NCI-H82 treated with DMSO at 0.1 percent for 48 hours (cell line): ENCODE measurements around the gene ZNF547.
A peak's percentile ranks its signal among the peaks of the same experiment; 100 is the strongest.
"Not testable (repeated sequence)": the region's sequence is repeated elsewhere in the genome, so short reads cannot be mapped to it uniquely, and the experiment has no call there.

Experiments used
- DNase-seq: peaks from one replicate; lab custom pipeline; 2025; ENCODE audit not compliant: unreplicated experiment; lab: John Stamatoyannopoulos, UW

Gene ZNF547

GRCh38 chr19:57374179-57374578, 10.8 kb downstream of the ZNF547 start:
- no peak for DNase-seq

DNA sequence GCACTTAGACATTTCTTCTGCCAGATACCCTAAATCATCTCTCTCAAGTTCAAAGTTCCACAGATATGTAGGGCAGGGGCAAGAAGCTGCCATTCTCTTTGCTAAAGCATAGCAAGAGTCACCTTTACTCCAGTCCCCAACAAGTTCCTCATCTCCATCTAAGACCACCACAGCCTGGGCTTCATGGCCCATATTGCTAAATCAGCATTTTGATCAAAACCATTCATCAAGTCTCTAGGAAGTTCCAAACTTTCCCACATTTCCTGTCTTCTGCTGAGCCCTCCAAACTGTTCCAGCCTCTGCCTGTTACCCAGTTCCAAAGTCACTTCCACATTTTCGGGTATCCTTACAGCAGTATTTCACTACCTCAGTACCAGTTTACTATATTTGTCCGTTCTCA, 11.3 kb downstream of the ZNF547 start:
- not testable (repeated sequence) for DNase-seq

DNA sequence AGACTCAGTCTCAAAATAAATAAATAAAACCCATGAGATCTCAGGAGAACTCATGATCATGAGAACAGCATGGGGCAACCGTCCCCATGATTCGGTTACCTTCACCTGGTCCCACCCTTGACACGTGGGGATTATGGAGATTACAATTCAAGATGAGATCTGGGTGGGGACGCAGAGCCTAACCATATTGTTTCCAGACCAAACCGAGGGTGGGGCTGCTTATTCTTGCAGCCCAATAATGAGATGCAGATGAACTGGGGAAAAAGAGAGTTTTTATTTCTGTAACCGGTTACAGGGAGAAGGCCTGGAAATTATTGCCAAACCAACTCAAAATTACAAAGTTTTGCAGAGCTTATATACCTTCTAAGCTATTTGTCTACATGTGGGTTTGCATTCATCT, 12.8 kb downstream of the ZNF547 start:
- DNase-seq: no peak

DNA sequence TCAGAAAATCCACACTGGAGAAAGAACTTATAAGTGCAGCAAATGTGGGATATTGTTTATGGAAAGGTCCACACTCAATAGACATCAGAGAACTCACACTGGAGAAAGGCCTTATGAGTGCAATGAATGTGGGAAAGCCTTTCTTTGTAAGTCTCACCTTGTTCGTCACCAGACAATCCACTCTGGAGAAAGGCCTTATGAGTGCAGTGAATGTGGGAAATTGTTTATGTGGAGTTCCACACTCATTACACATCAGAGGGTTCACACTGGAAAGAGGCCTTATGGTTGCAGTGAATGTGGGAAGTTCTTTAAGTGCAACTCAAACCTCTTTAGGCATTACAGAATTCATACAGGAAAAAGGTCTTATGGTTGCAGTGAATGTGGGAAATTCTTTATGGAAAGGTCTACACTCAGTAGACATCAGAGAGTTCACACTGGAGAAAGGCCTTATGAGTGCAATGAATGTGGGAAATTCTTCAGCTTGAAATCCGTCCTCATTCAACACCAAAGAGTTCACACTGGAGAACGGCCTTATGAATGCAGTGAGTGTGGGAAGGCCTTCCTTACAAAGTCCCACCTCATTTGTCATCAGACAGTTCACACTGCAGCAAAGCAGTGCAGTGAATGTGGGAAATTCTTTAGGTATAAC, 14.3 kb downstream of the ZNF547 start:
- no peak for DNase-seq

DNA sequence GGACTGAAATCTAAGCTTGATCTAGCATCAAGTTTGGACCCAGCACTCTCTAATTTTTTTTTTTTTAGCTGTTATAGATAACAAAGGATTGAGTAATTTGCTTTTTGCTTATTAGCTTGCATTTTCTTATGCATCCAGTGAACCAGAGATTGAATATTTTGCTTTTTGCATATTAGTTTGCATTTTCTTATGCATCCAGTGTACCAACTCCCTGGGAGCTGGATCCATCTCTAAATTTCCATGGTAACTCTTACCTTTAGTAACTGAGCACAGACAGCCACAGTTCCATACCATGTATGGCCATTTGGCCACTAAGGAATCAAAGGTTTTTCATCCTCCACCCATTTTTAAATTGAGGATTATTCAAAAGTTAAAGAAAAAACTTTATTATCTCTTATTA, 17.6 kb downstream of the ZNF547 start:
- DNase-seq: no peak

GRCh38 chr19:57382806-57383488, 19.6 kb downstream of the ZNF547 start:
- no peak for DNase-seq

- no peak for DNase-seq
Measured at GRCh38 chr19:57389194-57389729, 25.9 kb downstream of the ZNF547 start.

DNA sequence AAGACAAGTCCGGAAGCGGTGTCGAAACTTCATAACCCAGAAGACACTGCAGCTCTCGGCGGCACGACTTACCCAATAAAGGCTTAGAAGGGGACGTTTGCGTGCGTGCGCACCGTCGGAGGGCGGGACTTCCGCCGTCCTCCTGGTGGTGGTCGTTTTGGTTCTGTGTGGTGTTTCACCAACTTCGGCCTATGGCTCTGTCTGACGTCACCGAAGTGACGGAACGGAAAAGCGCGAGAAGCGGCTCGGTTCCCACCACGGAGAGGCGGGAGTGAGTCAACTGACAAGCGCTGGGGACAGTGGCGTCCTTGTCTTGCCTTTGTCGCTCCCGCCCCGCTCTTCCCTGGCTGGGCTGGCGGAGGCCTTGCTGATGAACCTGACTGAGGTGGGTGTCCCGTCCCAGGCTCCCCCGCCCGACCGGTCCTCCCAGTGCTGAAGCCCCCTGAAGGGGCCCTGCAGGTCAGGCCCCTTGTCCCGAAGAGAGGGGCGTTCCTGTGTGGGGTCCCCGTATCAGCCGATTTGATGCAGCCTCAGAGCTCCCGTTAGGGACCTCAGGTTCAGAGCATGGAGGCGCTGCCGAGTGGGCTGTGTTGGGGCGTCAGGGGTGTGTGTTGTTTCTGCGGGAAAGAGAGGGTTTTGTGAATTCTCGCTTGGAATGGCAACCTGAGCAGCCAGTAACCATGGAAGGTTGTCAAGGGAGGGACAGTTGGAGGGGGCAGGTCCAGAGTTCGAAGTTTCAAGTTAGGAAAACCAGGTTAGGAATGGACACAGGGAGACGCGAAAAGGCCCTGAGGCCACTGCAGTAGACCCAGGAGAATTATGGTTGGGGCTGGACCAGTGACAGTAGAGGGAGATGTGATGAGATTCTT, 26.6 kb downstream of the ZNF547 start, which contains the start of gene ZNF548:
TSS of gene ZNF548 (plus strand) at position 125 of the 869 bp plus-strand sequence. CDS start at position 371, 246 bp downstream.
- DNase-seq: peak; percentile 95

GRCh38 chr19:57395710-57396109, 32.4 kb downstream of the ZNF547 start:
- no peak for DNase-seq

GRCh38 chr19:57398868-57399267, 35.5 kb downstream of the ZNF547 start:
- no peak for DNase-seq

DNA sequence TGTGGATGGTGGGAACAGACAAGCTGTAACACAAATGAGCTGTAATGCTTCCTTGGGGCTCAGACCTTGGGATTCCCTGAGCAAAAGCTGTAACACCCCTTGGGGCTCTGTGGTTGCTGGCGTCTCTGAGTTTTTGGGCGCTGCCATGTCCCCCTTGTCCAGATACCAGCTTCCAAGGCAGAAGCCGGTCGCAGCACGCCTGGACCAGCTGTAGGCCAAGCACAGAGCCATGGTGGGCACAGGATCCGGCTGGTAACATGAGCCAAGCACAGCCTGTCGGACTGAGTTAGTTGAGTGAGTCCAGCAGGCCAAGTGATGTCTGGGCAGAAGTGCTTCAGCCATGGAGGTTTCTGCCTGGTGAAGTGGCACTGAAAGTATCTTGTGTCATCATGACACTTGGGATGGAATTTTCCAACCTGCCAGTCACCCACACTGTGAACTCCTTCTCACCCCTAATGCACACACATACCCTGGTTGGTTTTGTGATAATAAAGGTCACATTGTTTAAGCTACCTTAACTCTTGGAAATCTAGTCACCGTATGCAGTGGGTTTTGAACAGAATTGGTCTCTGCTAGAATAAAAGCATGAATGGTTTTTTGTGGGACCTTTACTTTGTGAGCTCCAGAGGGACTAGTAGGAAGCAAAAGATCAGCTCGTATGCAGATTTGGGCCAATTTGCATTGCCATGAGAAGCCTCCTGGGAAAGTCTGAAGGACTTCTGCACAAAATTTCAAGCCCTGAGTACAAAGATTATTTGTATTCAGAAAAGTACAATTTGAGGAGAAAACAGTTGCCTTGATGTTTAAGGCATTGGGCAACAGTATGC, 40.6 kb downstream of the ZNF547 start:
- no peak for DNase-seq

- DNase-seq: peak; percentile 32
Measured at GRCh38 chr19:57406516-57407123, 43.3 kb downstream of the ZNF547 start.

- DNase-seq: peak; percentile 90
Measured at GRCh38 chr19:57410877-57411671, 47.7 kb downstream of the ZNF547 start, which contains the start of gene ZNF17. Gene ZNF17 (plus strand): TSS chr19:57411161. CDS start chr19:57413616, 2,455 bp downstream.

GRCh38 chr19:57419439-57419838, 56.1 kb downstream of the ZNF547 start:
- DNase-seq: no peak

- DNase-seq: no peak
Measured at GRCh38 chr19:57421037-57421436, 57.7 kb downstream of the ZNF547 start.
